KMS-11 (cell line): Measurements from ENCODE around the gene PHAX.
"Not testable (repeated sequence)": the region's sequence is repeated elsewhere in the genome, so short reads cannot be mapped to it uniquely, and the experiment has no call there.

Source experiments
- H2AFZ ChIP-seq: fragments of 200-600 bp; sonication (generic); 2 replicates; pipeline ENCODE4 v1.6.1; 2016; ENCODE audit warnings: antibody characterized with exemption, mixed run types, low read depth
- H3K27ac ChIP-seq: fragments of 200-600 bp; sonication (generic); 2 replicates; pipeline ENCODE4 v1.6.1; 2016; ENCODE audit warnings: mild to moderate bottlenecking, mixed run types
- H3K27me3 ChIP-seq: fragments of 200-600 bp; sonication (generic); 2 replicates; pipeline ENCODE4 v1.6.1; 2017; ENCODE audit warnings: mild to moderate bottlenecking, low read depth, mixed run types, moderate library complexity; ENCODE audit not compliant: insufficient read depth
- H3K36me3 ChIP-seq: fragments of 200-600 bp; sonication (generic); 2 replicates; pipeline ENCODE4 v1.6.1; 2017; ENCODE audit warnings: mild to moderate bottlenecking, mixed run types; ENCODE audit not compliant: insufficient read depth
- H3K4me1 ChIP-seq: fragments of 200-600 bp; sonication (generic); 2 replicates; pipeline ENCODE4 v1.6.1; 2016; ENCODE audit warnings: mild to moderate bottlenecking, low read depth, mixed run types; ENCODE audit not compliant: poor library complexity, severe bottlenecking
- H3K4me2 ChIP-seq: fragments of 200-600 bp; sonication (generic); 2 replicates; pipeline ENCODE4 v1.7.0; 2016; ENCODE audit warnings: mild to moderate bottlenecking, mixed run types
- H3K4me3 ChIP-seq: fragments of 200-600 bp; sonication (generic); IDR thresholded peaks from 2 replicates; pipeline ENCODE4 v1.6.1; 2017; ENCODE audit warnings: low read depth, low read length, mixed read lengths; ENCODE audit not compliant: insufficient read depth
- H3K79me2 ChIP-seq: fragments of 200-600 bp; sonication (generic); 2 replicates; pipeline ENCODE4 v1.6.1; 2016; ENCODE audit warnings: low read depth, mixed run types; ENCODE audit not compliant: insufficient read depth
- H3K9ac ChIP-seq: fragments of 200-600 bp; sonication (generic); 2 replicates; pipeline ENCODE4 v1.6.1; 2016; ENCODE audit warnings: mild to moderate bottlenecking, mixed run types
- H4K20me1 ChIP-seq: fragments of 200-600 bp; sonication (generic); 2 replicates; pipeline ENCODE4 v1.6.1; 2016; ENCODE audit warnings: mild to moderate bottlenecking, mixed run types; ENCODE audit not compliant: insufficient read depth
- TF ChIP-seq, protein P1 (sequence below): fragments of 200-600 bp; sonication (generic); conservative IDR thresholded peaks from 2 replicates; pipeline ENCODE4 v1.6.1; 2017; ENCODE audit warnings: low read depth, mild to moderate bottlenecking, antibody characterized with exemption, low read length, moderate library complexity, mixed read lengths

PHAX gene, protein sequence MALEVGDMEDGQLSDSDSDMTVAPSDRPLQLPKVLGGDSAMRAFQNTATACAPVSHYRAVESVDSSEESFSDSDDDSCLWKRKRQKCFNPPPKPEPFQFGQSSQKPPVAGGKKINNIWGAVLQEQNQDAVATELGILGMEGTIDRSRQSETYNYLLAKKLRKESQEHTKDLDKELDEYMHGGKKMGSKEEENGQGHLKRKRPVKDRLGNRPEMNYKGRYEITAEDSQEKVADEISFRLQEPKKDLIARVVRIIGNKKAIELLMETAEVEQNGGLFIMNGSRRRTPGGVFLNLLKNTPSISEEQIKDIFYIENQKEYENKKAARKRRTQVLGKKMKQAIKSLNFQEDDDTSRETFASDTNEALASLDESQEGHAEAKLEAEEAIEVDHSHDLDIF

GRCh38 chr5:126600631-126601511 lies at the start of gene PHAX:
TSS of gene PHAX (plus strand) at chr5:126600947. CDS start at chr5:126600963, 16 bp downstream.
- Histone ChIP-seq H3K4me3 (no peak within 1 kb of the TSS), H3K4me2 (peak within 1 kb of the TSS; percentile 67), H3K27ac (peak within 1 kb of the TSS; percentile 70), H3K79me2 (peaks cover 47% of the 10 kb centered on the region), H3K27me3 (no peaks in the 10 kb centered on the region), H4K20me1 (no peaks in the 10 kb centered on the region), H3K9ac (peak within 1 kb of the TSS; percentile 90), H3K4me1 (peaks cover 42% of the 10 kb centered on the region), H3K36me3 (peaks cover 7% of the 10 kb centered on the region; the same call in 1 of the 2 replicates), H2AFZ (peak within 1 kb of the TSS; percentile 90)
- TF ChIP-seq, protein P1, sequence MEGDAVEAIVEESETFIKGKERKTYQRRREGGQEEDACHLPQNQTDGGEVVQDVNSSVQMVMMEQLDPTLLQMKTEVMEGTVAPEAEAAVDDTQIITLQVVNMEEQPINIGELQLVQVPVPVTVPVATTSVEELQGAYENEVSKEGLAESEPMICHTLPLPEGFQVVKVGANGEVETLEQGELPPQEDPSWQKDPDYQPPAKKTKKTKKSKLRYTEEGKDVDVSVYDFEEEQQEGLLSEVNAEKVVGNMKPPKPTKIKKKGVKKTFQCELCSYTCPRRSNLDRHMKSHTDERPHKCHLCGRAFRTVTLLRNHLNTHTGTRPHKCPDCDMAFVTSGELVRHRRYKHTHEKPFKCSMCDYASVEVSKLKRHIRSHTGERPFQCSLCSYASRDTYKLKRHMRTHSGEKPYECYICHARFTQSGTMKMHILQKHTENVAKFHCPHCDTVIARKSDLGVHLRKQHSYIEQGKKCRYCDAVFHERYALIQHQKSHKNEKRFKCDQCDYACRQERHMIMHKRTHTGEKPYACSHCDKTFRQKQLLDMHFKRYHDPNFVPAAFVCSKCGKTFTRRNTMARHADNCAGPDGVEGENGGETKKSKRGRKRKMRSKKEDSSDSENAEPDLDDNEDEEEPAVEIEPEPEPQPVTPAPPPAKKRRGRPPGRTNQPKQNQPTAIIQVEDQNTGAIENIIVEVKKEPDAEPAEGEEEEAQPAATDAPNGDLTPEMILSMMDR: peak; percentile 71

- no peak overlapping the region for H2AFZ ChIP-seq
- no peaks in the 10 kb centered on the region for H3K79me2 ChIP-seq
- TF ChIP-seq, protein P1: no peak
- H3K4me1 ChIP-seq: no peaks in the 10 kb centered on the region
- no peak overlapping the region for H3K4me3 ChIP-seq
- no peak overlapping the region for H3K4me2 ChIP-seq
- H3K9ac ChIP-seq: no peak overlapping the region
- H3K27me3 ChIP-seq: no peaks in the 10 kb centered on the region
- H3K27ac ChIP-seq: no peak overlapping the region
- H4K20me1 ChIP-seq: no peaks in the 10 kb centered on the region
- no peaks in the 10 kb centered on the region for H3K36me3 ChIP-seq
Observed at GRCh38 chr5:126552614-126553013, 48.1 kb upstream of the PHAX start.

DNA sequence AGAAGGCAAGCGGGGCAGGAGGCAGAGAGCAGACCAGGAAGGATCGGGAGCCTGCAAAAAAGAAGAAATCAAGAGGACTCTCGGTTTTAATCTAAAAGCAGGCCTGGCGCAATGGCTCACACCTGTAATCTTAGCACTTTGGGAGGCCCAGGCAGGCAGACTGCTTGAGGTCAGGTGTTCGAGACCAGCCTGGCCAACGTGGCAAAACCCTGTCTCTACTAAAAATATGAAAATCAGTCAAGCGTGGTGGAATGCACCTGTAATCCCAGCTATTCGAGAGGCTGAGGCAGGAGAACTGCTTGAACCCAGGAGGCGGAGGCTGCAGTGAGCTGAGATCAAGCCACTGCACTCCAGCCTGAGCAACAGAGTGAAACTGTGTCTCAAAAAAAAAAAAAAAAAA lies 45.6 kb upstream of the PHAX start:
- H3K4me3 ChIP-seq, H3K4me1 ChIP-seq, H3K27ac ChIP-seq, H3K36me3 ChIP-seq, H3K9ac ChIP-seq, H3K79me2 ChIP-seq, H2AFZ ChIP-seq, H3K4me2 ChIP-seq, H4K20me1 ChIP-seq, H3K27me3 ChIP-seq: not testable (repeated sequence)

DNA sequence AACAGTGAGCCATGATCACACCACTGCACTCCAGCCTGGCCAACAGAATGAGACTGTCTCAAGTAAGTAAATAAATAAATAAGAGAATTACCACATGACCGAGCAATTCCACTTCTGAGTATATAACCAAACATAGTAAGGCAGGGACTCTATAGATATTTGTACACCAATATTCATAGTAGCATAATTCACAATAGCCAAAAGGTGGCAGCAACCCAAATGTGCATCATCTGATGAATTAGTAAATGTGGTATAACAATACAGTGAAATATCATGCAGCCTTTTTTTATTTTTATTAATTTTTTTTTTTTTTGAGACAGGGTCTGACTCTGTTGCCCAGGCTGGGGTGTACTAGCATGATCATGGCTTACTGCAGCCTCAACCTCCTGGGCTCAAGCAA lies 38.8 kb upstream of the PHAX start:
- H3K36me3 ChIP-seq: no peaks in the 10 kb centered on the region
- H4K20me1 ChIP-seq: no peaks in the 10 kb centered on the region
- no peaks in the 10 kb centered on the region for H3K79me2 ChIP-seq
- no peak overlapping the region for H3K9ac ChIP-seq
- no peak overlapping the region for H3K4me3 ChIP-seq
- no peak overlapping the region for H2AFZ ChIP-seq
- H3K4me2 ChIP-seq: no peak overlapping the region
- TF ChIP-seq, protein P1: no peak
- H3K27ac ChIP-seq: no peak overlapping the region
- H3K27me3 ChIP-seq: no peaks in the 10 kb centered on the region
- peaks cover 15% of the 10 kb centered on the region for H3K4me1 ChIP-seq
